Bronchial epithelial cell (primary cell): ENCODE measurements around the gene PLAGL2. TPM values are rescaled to one million over a fixed set of nuclear protein-coding genes. Genes with fewer than 3 reads are reported as not detected.

Experiments
- DNase-seq: peaks from one replicate; pipeline ENCODE4 v3.0.0-alpha.2; 2010; ENCODE audit warnings: low read depth
- FAIRE-seq: peaks from 2 replicates; lab custom pipeline; 2011; peaks lifted over from hg19 to GRCh38; lab: Jason Lieb, UNC
- H3K27me3 ChIP-seq: 2 replicates; pipeline ENCODE4 v1.5.1; 2011; ENCODE audit warnings: low read length; ENCODE audit not compliant: control insufficient read depth, insufficient read depth
- H3K36me3 ChIP-seq: 2 replicates; pipeline ENCODE4 v1.5.1; 2011; ENCODE audit warnings: low read length; ENCODE audit not compliant: control insufficient read depth, insufficient read depth
- H3K4me3 ChIP-seq: 2 replicates; pipeline ENCODE4 v1.5.1; 2011; ENCODE audit warnings: mild to moderate bottlenecking, low read depth, low read length, control low read depth
- total RNA-seq: library from RNA; depleted of rRNA; stranded (reverse); fragments of >200 nt; gene quantifications from 2 replicates; pipeline ENCODE4 v1.2.1, GENCODE V29; 2014
- TF ChIP-seq, protein P1 (sequence below): IDR thresholded peaks from 2 replicates; pipeline ENCODE4 v1.5.1; 2011; ENCODE audit warnings: mild to moderate bottlenecking, moderate library complexity, low read length, control low read depth, inconsistent platforms; ENCODE audit not compliant: insufficient read depth, severe bottlenecking

The PLAGL2 gene
- total RNA-seq, 1 donor from 2014 or later = 2.6 TPM

DNA sequence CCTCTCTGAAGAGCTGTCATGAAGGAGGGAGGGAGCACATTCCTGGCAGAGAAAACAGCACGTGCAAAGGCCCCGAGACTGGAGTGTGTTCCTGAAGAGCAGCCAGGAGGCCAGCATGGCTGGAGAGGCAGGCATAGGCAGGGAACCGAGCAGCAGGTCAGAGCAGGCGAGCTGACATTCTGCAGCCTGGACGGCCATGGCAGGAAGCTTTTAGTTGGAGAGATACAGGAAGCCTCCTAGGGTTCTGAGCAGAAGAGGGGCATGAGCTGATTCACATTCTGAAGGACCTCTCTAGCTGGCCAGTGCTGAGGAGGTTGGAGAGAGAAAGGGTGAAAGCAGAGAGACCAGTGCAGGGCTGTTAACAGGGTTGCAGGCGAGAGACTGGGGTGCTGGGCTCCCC, 29.9 kb upstream of the PLAGL2 start:
- FAIRE-seq = no peak
- H3K4me3 ChIP-seq = no peak overlapping the region
- DNase-seq = no peak
- no peaks in the 10 kb centered on the region for H3K27me3 ChIP-seq
- H3K36me3 ChIP-seq = peaks cover 13% of the 10 kb centered on the region
- TF ChIP-seq, protein P1, sequence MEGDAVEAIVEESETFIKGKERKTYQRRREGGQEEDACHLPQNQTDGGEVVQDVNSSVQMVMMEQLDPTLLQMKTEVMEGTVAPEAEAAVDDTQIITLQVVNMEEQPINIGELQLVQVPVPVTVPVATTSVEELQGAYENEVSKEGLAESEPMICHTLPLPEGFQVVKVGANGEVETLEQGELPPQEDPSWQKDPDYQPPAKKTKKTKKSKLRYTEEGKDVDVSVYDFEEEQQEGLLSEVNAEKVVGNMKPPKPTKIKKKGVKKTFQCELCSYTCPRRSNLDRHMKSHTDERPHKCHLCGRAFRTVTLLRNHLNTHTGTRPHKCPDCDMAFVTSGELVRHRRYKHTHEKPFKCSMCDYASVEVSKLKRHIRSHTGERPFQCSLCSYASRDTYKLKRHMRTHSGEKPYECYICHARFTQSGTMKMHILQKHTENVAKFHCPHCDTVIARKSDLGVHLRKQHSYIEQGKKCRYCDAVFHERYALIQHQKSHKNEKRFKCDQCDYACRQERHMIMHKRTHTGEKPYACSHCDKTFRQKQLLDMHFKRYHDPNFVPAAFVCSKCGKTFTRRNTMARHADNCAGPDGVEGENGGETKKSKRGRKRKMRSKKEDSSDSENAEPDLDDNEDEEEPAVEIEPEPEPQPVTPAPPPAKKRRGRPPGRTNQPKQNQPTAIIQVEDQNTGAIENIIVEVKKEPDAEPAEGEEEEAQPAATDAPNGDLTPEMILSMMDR = no peak

DNA sequence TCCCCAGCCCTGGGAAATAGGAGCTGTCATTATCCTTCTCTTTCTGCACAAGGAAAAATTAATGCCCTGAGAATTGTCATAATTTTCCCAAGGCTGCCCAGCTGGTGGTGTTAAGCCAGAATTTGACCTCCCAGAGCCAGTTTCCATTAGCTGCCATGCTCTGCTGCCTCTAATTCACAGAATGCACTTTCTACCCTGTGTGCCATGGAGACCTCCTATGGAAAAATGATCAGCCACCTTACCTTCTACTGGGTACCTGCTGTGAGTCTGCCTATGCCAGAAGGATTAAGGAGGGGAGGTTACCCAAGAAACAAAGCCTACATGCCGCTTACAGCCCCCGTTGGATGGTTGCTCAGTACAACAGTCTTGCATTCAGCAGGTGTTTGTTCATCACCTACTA, 29.3 kb upstream of the PLAGL2 start:
- Histone ChIP-seq H3K36me3 (peaks cover 14% of the 10 kb centered on the region), H3K4me3 (no peak overlapping the region), H3K27me3 (no peaks in the 10 kb centered on the region)
- FAIRE-seq (no peak), DNase-seq (no peak)
- TF ChIP-seq, protein P1 = no peak

DNA sequence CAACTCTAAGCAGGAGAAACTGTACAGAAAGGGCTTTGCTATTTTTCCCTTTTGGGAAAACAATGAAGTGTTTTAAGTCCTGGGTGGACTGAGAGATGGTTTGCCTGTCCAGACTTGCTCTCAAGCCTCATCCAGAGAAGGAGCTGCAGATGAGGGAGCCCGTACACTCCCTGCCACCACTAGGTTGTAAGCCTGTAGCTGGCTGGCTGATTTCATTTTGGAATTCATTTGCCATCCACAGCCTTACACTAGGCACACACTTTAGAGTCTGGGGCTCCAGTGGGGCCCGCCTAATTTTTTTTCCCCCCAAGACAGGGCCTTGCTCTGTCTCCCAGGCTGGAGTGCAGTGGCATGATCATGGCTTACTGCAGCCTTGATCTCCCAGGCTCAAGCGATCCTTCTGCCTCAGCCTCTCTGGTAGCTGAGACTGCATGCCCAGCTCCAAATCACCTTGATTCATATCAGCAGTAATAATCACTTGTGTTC, 28.5 kb upstream of the PLAGL2 start:
- Histone ChIP-seq H3K27me3 (no peaks in the 10 kb centered on the region), H3K4me3 (no peak overlapping the region), H3K36me3 (peaks cover 14% of the 10 kb centered on the region)
- DNase-seq (peak; percentile 63), FAIRE-seq (no peak)
- TF ChIP-seq, protein P1 = no peak

DNA sequence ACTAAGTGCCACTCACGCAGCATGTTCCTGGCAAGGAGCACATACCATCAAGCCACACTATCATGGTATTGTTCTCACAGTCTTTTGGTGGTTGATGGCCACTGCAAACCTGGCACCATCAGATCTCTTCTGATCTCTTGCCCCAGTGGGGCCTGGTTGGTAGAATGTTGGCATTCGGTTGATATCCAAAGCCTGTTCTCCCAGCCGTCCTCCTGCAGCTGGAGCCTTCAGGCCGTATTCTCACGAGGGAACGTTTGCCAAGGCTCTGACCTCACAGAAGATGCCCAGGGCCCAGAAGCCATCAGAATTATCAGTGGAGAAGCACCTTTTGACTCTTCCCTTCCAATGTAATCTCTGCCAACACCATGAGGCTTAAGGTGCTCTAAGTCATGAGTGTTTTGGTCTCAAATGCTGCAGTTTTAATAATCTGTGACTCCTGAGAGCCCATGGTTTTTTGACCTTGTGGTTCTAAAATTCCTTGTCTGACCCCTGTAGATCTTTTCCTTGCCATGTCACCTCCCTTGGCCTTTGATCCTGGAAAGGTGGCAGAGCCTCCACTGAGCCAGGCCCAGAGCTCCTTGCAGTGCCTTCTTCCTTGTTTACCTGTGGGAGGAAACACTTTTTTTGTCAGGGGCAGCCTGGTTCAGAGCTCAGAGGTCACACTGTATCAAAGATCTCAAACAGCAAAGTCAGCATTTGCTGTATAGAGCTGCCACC, 27.9 kb upstream of the PLAGL2 start:
- FAIRE-seq = no peak
- TF ChIP-seq, protein P1 = no peak
- Histone ChIP-seq H3K36me3 (peaks cover 19% of the 10 kb centered on the region), H3K4me3 (no peak overlapping the region), H3K27me3 (no peaks in the 10 kb centered on the region)
- DNase-seq = no peak

DNA sequence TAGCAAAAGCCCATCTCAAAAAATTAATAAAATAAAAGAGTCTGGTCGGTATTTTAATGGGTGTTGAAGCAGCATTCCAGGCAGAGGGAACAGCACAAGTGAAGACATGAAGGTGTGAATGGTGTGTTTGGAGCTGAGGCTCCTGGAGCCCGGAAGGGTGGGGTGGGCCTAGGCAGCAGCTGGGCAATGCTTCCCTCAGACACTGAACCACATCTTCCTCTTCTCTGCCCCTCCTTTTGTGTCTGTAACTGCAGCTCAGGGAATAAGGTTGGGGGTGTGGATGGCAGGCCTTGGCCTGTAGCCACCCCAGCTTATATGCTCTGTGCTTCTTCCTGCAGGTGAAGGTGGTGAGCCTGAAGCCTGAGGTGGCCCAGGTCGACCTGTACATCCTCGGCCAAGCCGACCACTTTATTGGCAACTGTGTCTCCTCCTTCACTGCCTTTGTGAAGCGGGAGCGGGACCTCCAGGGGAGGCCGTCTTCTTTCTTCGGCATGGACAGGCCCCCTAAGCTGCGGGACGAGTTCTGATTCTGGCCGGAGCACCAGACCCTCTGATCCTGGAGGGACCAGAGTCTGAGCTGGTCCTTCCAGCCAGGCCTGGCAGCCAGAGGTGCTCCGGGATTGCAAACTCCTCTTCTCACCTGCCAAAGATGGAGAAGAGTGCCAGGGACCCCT, 26.7 kb upstream of the PLAGL2 start:
- H3K27me3 ChIP-seq = no peaks in the 10 kb centered on the region
- no peak overlapping the region for H3K4me3 ChIP-seq
- TF ChIP-seq, protein P1 = no peak
- no peak for DNase-seq
- peaks cover 21% of the 10 kb centered on the region for H3K36me3 ChIP-seq
- FAIRE-seq = no peak
